Stimulated activated memory B cell treated with anti-CD40 and anti-IgM and Interleukin-4, amounts not matched to agents 10 μg/mL and 1 μg/mL and 100 μg/mL, for 72 hours (primary cell): ENCODE results near the gene KLRC3.
A peak's percentile ranks its signal among the peaks of the same experiment; 100 is the strongest.
"Not testable (repeated sequence)": the region's sequence is repeated elsewhere in the genome, so short reads cannot be mapped to it uniquely, and the experiment has no call there.

Experiments used
- ATAC-seq: fragments of 150-1000 bp; cut with Tn5 transposase; 2 replicates; pipeline ENCODE4 v1.10.0; 2021
- H3K27ac Mint-ChIP-seq: one replicate; pipeline ENCODE4 v1.8.0; 2022; ENCODE audit warnings: mild to moderate bottlenecking, mixed read lengths
- H3K27me3 Mint-ChIP-seq: one replicate; pipeline ENCODE4 v1.8.0; 2022; ENCODE audit warnings: mixed read lengths
- H3K36me3 Mint-ChIP-seq: one replicate; pipeline ENCODE4 v1.8.0; 2022; ENCODE audit warnings: mixed read lengths
- H3K4me1 Mint-ChIP-seq: one replicate; pipeline ENCODE4 v1.8.0; 2022; ENCODE audit warnings: mixed read lengths
- H3K4me3 Mint-ChIP-seq: one replicate; pipeline ENCODE4 v1.8.0; 2022; ENCODE audit warnings: mild to moderate bottlenecking, moderate library complexity, mixed read lengths
- H3K9me3 Mint-ChIP-seq: one replicate; pipeline ENCODE4 v1.8.0; 2022; ENCODE audit warnings: mixed read lengths

KLRC3 gene

GRCh38 chr12:10424260-10424899, 4.0 kb upstream of the KLRC3 start:
- H3K27ac Mint-ChIP-seq, H3K4me1 Mint-ChIP-seq, ATAC-seq, H3K9me3 Mint-ChIP-seq, H3K36me3 Mint-ChIP-seq, H3K4me3 Mint-ChIP-seq, H3K27me3 Mint-ChIP-seq: not testable (repeated sequence)

GRCh38 chr12:10422159-10422558, 1.8 kb upstream of the KLRC3 start:
- ATAC-seq, H3K36me3 Mint-ChIP-seq, H3K4me3 Mint-ChIP-seq, H3K27me3 Mint-ChIP-seq, H3K27ac Mint-ChIP-seq, H3K4me1 Mint-ChIP-seq, H3K9me3 Mint-ChIP-seq: not testable (repeated sequence)

GRCh38 chr12:10409392-10409791, 11.0 kb downstream of the KLRC3 start, which contains the start of gene KLRC4:
Gene KLRC4, minus strand, starts transcription at chr12:10409757. Its CDS starts 182 bp downstream, at chr12:10409575.
- ATAC-seq = no peak
- no peaks in the 10 kb centered on the region for H3K27me3 Mint-ChIP-seq
- H3K4me3 Mint-ChIP-seq = no peak within 1 kb of the TSS
- H3K4me1 Mint-ChIP-seq = peaks cover 12% of the 10 kb centered on the region
- no peaks in the 10 kb centered on the region for H3K9me3 Mint-ChIP-seq
- no peak within 1 kb of the TSS for H3K27ac Mint-ChIP-seq
- H3K36me3 Mint-ChIP-seq = no peaks in the 10 kb centered on the region

- no peak overlapping the region for H3K4me3 Mint-ChIP-seq
- no peak overlapping the region for H3K27ac Mint-ChIP-seq
- ATAC-seq = no peak
- no peaks in the 10 kb centered on the region for H3K9me3 Mint-ChIP-seq
- no peaks in the 10 kb centered on the region for H3K27me3 Mint-ChIP-seq
- H3K36me3 Mint-ChIP-seq = no peaks in the 10 kb centered on the region
- peaks cover 12% of the 10 kb centered on the region for H3K4me1 Mint-ChIP-seq
Measured at GRCh38 chr12:10408842-10409241, 11.6 kb downstream of the KLRC3 start.

- H3K9me3 Mint-ChIP-seq = no peaks in the 10 kb centered on the region
- H3K27ac Mint-ChIP-seq = no peak overlapping the region
- ATAC-seq = peak; percentile 41
- peaks cover 12% of the 10 kb centered on the region for H3K4me1 Mint-ChIP-seq
- no peak overlapping the region for H3K4me3 Mint-ChIP-seq
- no peaks in the 10 kb centered on the region for H3K36me3 Mint-ChIP-seq
- no peaks in the 10 kb centered on the region for H3K27me3 Mint-ChIP-seq
Measured at GRCh38 chr12:10406725-10407124, 13.7 kb downstream of the KLRC3 start.

GRCh38 chr12:10405294-10405693, 15.1 kb downstream of the KLRC3 start:
- Mint-ChIP-seq H3K4me1 (peaks cover 12% of the 10 kb centered on the region), H3K36me3 (no peaks in the 10 kb centered on the region)

GRCh38 chr12:10404798-10405197, 15.6 kb downstream of the KLRC3 start:
- H3K27me3 Mint-ChIP-seq = no peaks in the 10 kb centered on the region
- H3K36me3 Mint-ChIP-seq = no peaks in the 10 kb centered on the region

More at GRCh38 chr12:10405294-10405693, 15.1 kb downstream of the KLRC3 start:
- Mint-ChIP-seq H3K9me3 (no peaks in the 10 kb centered on the region), H3K4me3 (no peak overlapping the region), H3K27ac (no peak overlapping the region), H3K27me3 (no peaks in the 10 kb centered on the region)
- ATAC-seq = no peak

GRCh38 chr12:10400829-10401228, 19.6 kb downstream of the KLRC3 start:
- no peak for ATAC-seq
- H3K9me3 Mint-ChIP-seq = no peaks in the 10 kb centered on the region
- no peaks in the 10 kb centered on the region for H3K36me3 Mint-ChIP-seq
- H3K27me3 Mint-ChIP-seq = no peaks in the 10 kb centered on the region
- peaks cover 1% of the 10 kb centered on the region for H3K4me1 Mint-ChIP-seq
- no peak overlapping the region for H3K27ac Mint-ChIP-seq
- H3K4me3 Mint-ChIP-seq = no peak overlapping the region

More at GRCh38 chr12:10404798-10405197, 15.6 kb downstream of the KLRC3 start:
- no peak for ATAC-seq
- Mint-ChIP-seq H3K4me1 (peaks cover 12% of the 10 kb centered on the region), H3K4me3 (no peak overlapping the region), H3K27ac (no peak overlapping the region), H3K9me3 (no peaks in the 10 kb centered on the region)

- ATAC-seq = no peak
- Mint-ChIP-seq H3K9me3 (no peaks in the 10 kb centered on the region), H3K36me3 (no peaks in the 10 kb centered on the region), H3K27me3 (no peaks in the 10 kb centered on the region), H3K27ac (no peak overlapping the region), H3K4me3 (no peak overlapping the region), H3K4me1 (peaks cover 19% of the 10 kb centered on the region)
Measured at GRCh38 chr12:10398168-10398567, 22.2 kb downstream of the KLRC3 start.

- Mint-ChIP-seq H3K4me1 (peaks cover 23% of the 10 kb centered on the region), H3K9me3 (no peaks in the 10 kb centered on the region), H3K36me3 (no peaks in the 10 kb centered on the region), H3K27me3 (no peaks in the 10 kb centered on the region), H3K4me3 (no peak overlapping the region), H3K27ac (no peak overlapping the region)
- no peak for ATAC-seq
Measured at GRCh38 chr12:10397296-10397695, 23.1 kb downstream of the KLRC3 start.

- Mint-ChIP-seq H3K27ac (peak overlapping the region; percentile 66), H3K4me3 (peak overlapping the region; percentile 9), H3K4me1 (peaks cover 24% of the 10 kb centered on the region)
- not testable (repeated sequence) for H3K36me3 Mint-ChIP-seq, H3K27me3 Mint-ChIP-seq, H3K9me3 Mint-ChIP-seq, ATAC-seq
Measured at GRCh38 chr12:10396176-10396575, 24.2 kb downstream of the KLRC3 start.

- ATAC-seq = peak; percentile 92
- peaks cover 24% of the 10 kb centered on the region for H3K4me1 Mint-ChIP-seq
- H3K27ac Mint-ChIP-seq = peak overlapping the region; percentile 66
- peak overlapping the region; percentile 67 for H3K4me3 Mint-ChIP-seq
- H3K36me3 Mint-ChIP-seq = no peaks in the 10 kb centered on the region
- no peaks in the 10 kb centered on the region for H3K9me3 Mint-ChIP-seq
- no peaks in the 10 kb centered on the region for H3K27me3 Mint-ChIP-seq
Measured at GRCh38 chr12:10395390-10395998, 24.9 kb downstream of the KLRC3 start.

GRCh38 chr12:10394531-10395152, 25.8 kb downstream of the KLRC3 start:
- H3K27ac Mint-ChIP-seq = peak overlapping the region; percentile 66
- H3K4me1 Mint-ChIP-seq = peaks cover 31% of the 10 kb centered on the region
- not testable (repeated sequence) for H3K36me3 Mint-ChIP-seq, ATAC-seq, H3K4me3 Mint-ChIP-seq, H3K9me3 Mint-ChIP-seq, H3K27me3 Mint-ChIP-seq

- no peak overlapping the region for H3K27ac Mint-ChIP-seq
- H3K4me3 Mint-ChIP-seq = no peak overlapping the region
- no peak for ATAC-seq
- peaks cover 31% of the 10 kb centered on the region for H3K4me1 Mint-ChIP-seq
- H3K27me3 Mint-ChIP-seq = no peaks in the 10 kb centered on the region
- no peaks in the 10 kb centered on the region for H3K9me3 Mint-ChIP-seq
- H3K36me3 Mint-ChIP-seq = no peaks in the 10 kb centered on the region
Measured at GRCh38 chr12:10393291-10393690, 27.1 kb downstream of the KLRC3 start.

- H3K36me3 Mint-ChIP-seq = no peaks in the 10 kb centered on the region
- peak overlapping the region; percentile 44 for H3K4me3 Mint-ChIP-seq
- H3K9me3 Mint-ChIP-seq = no peaks in the 10 kb centered on the region
- ATAC-seq = peak; percentile 60
- H3K27me3 Mint-ChIP-seq = no peaks in the 10 kb centered on the region
- H3K4me1 Mint-ChIP-seq = peaks cover 31% of the 10 kb centered on the region
- peak overlapping the region; percentile 76 for H3K27ac Mint-ChIP-seq
Measured at GRCh38 chr12:10392394-10392930, 27.9 kb downstream of the KLRC3 start.

GRCh38 chr12:10390991-10391390, 29.4 kb downstream of the KLRC3 start:
- H3K27me3 Mint-ChIP-seq, H3K36me3 Mint-ChIP-seq, H3K9me3 Mint-ChIP-seq, ATAC-seq, H3K4me3 Mint-ChIP-seq: not testable (repeated sequence)
- peak overlapping the region; percentile 14 for H3K27ac Mint-ChIP-seq
- H3K4me1 Mint-ChIP-seq = peaks cover 31% of the 10 kb centered on the region
